HK-2 (cell line): ENCODE data around the gene IMPDH2.
A peak's percentile ranks its signal among the peaks of the same experiment; 100 is the strongest.

Experiments
- DNase-seq: peaks from one replicate; pipeline ENCODE4 v3.0.0-alpha.2; 2018; ENCODE audit not compliant: unreplicated experiment

Gene IMPDH2

DNA sequence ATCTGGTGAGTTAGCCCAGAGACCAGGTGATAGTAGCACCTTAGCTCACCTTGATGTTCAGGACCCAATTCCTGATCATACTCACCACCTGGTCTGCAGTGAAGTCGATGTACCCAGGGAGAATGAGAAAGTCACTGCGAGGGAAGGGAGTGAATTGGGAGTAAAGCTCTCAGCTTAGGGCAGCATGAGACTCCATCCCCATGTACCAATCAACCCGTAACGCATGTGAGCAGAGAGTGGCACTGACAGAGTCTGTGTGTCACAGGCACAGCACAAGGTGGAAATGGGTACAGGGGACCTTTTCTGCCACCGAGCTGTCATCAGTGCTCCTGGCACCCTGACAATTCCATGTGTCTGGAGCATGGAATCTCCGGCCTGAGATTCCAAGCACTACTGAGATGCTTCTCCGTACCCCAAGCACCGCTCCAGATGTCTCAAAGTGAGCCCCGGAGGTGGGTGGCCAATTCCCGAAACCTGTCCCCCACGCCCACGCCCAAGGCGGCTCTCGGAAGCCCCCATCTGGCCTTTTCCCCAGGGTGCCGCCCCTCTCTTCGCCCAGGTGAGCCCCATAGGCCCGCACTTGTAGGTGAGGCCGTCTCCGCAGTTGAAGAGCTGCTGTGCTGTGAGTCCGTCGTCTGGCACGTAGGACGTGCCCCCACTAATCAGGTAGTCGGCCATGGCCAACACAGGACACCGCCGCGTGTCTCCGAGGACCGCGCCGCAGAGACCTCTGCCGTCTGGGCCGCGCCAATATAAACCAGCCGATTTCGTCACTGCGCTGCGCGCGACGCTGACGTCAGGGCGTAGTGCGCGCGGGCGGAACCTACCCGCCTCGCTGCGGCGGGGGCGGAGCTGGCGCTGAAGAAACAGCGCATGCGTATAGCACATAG is at the start of gene IMPDH2:
IMPDH2 (minus strand) TSS at position 726 of the 890 bp plus-strand sequence; CDS start at position 678, 48 bp downstream.
- peak; percentile 89 for DNase-seq

DNA sequence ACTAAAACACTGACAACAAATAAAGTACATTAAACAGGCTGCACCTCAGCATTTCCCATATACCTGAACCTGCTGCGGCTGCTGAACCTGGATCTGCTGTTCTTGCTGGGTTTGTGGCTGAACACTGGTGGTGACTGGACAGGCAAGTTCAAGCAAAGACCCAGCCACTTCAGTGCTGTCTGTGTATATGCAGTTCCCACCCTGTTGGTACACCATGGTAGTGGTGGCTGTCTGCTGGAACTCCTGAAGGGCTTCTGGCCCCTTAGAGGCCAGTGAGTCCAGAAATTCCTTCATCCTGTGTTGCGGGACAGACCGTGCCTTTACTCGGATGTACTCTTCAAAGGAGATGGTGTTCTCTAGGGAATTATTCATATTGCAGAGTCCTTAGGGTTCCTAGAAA is 47.4 kb upstream of the IMPDH2 start:
- no peak for DNase-seq

DNA sequence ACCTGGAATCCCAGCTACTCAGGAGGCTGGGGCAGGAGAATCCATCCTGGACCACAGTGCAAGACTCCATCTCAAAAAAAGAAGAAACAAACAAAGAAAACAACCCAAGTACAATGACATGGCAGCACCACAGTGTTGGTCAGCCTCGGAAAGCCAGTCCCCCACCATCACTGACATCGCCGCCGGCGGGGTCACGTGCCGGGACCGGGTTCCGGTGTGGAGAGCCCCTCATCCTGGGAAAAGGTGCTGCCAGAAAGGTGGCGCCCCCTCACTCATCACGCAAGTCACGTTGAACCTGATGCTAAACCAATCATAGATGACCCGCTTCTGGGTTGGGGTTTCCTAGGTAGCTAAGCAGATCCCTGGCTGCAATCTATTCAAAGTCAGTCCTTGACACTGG is 46.9 kb upstream of the IMPDH2 start:
- DNase-seq = no peak

DNA sequence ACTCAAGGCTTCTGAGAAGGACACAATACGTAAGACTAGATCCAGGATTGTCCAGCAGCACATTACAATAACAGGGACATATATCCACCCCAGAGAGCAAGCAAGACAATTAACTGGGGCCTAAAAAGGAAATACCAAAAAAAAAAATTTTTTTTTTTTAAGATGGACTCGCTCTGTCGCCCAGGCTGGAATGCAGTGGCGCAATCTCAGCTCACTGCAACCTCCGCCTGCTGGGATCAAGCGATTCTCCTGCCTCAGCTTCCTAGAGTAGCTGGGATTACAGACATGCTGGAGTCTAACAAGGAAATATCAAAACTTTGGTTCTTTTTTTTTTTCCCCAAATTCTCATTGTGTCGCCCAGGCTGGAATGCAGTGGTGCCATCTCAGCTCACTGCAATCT is 28.8 kb upstream of the IMPDH2 start:
- DNase-seq = no peak

DNA sequence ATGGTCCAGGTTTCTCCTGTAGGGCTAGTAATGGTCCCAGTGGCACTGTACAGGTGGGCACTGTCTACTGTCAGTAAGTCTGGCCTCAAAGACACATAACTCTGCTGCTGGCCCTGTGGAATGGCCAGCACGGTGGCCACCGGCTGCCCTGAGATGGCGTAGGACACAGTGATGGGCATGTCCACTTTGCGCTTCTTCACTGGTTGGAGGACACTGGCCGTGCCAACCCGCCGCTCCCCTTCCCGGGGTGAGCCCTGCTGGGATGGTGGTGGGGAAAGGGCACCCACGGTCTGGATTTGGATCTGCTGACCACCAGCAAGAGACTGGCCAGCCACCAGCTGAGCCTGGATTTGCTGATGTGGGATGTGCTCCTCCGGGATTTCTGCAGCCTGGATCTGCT is 28.1 kb upstream of the IMPDH2 start:
- DNase-seq = no peak

DNA sequence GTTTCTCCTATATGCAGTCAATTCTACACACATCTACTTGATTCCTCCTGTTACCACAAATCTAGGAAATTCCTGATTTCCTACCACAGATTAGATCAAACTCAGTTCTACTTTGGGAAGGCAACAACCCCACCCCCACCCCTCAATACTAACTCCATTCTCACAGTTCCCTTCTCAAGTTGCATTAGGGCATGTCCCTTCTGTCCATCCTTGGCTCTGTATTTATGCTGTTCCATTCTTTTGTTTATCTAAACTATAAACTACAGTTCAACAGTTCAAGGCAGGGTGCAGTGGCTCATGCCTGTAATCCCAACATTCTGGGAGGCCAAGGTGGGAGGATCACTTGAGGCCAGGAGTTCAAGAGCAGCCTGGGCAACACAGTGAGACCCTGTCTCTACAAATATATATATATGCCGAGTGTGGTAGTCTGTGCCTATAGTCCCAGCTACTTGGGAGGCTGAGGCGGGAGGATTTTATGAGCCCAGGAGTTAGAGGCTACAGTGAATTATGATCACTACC is 25.2 kb upstream of the IMPDH2 start:
- DNase-seq = no peak

DNA sequence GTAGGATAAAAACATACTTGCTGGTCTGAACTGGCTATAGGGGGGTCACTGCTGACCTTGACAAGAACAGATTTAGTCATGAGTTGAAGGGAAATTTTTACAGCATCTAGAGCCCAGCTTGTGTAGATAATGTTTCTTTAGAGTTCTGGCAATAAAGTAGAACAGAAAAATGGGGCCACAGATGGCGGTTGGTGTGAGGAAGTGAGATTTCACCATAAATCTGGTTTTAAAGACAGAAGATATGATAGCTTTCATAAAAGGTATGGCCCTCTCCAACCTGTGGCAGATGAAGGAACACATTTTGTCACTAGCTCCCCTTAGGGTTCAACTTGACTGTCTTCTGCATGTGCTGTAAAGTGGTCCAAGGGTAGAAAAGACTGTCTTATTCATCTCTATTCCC is 24.3 kb upstream of the IMPDH2 start:
- DNase-seq = no peak

DNA sequence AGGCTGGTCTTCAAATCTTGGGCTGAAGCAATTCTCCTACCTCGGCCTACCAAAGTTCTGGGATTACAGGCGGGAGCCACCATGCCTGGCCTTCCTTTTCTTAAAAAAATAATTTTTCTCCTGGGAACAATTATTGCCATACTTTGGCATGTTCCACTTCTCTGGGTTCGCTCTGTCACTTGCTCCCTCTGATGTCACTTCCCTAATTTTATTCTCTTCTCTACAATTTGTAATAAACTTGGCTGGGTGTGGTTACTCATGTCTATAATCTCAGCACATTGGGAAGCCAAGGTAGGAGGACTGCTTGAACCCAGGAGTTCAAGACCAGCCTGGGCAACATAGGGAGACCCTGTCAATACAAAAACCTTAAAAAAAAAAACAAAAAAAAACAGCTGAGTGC is 6.1 kb upstream of the IMPDH2 start:
- DNase-seq = no peak

DNA sequence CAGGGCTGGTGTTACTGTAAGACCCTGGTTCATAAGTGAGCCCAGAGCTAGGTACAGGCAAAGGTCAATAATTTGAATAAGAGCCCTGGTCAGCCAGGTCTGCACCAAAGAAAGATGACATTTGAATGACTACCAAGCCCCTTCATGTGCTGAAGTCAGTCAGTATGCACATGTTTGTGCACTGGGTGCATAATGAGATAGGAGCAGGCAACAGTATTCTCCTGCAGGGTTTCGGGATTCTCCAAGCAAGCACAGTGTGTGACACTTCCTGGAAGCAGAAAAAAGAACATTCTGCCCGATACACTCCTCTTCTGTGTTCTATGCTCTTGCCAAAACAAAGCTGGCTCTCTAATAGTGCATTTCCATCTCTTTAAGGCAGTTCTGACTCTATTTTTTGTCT is 5.5 kb upstream of the IMPDH2 start:
- DNase-seq = no peak

DNA sequence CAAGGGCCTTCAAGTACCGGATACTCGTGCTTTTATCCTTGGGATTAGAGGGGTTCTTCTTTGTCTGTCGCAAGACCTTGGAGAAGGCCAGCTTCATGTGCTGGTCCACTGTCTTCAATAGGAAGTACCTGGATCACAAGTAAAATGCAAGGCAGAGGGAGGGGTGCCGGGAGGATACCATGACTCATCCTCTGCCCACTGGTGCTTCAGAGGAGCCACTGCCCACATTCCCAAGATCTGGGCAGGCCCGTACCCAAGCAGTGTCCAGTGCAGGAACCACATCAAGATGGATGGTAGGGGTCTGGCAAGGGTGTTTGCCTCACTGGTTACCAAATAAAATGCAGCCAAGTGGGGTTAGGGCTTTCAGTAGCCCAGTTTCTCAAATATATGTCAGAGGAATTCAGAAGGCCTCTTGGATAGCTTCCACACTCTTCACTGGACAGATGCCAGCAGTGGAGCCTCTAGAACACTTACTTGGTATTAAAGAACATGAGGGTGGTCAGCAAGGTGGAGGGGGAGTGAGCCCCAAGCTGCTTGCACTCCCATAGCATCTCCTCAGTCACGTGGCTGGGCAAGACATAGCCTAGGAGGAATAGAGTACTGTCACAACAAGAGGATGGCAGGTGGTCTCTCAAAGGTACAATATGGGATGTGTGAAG is 3.6 kb upstream of the IMPDH2 start:
- DNase-seq = no peak

DNA sequence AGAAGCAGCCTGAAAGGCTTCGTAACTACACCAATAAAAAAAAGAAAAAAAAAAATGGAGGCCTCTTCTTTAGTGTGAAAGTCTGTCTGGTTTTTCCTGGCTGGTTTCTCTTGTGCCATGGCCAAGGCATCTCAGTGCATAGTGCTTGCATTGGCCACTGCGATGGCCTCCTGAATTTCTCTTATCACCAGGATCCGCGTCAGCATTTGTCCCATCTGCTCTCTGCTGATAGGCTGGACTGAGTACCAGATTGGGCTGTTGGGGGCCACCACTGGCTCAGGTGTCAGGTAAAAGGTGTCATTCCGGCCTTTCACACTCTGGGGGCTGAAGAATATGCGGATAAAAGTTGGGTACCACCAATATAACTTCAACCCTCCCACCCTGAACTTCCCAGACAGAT is 1.1 kb upstream of the IMPDH2 start:
- DNase-seq = no peak

DNA sequence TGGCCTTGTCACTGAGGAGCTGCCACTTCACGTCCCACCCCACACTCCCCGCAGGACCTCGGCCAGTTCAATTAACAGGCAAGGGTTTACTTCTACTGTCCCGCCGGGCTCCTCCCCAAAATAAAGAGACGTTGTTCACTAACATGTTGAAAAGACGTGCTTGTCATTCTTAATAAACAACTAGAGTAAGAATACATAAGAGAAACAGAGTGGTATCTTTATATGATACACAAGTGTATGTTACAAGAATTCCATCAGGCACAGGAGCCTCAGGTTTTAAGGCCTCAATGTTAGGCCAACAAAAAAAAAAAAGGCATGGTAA is 326 bp upstream of the IMPDH2 start:
- DNase-seq = no peak

DNA sequence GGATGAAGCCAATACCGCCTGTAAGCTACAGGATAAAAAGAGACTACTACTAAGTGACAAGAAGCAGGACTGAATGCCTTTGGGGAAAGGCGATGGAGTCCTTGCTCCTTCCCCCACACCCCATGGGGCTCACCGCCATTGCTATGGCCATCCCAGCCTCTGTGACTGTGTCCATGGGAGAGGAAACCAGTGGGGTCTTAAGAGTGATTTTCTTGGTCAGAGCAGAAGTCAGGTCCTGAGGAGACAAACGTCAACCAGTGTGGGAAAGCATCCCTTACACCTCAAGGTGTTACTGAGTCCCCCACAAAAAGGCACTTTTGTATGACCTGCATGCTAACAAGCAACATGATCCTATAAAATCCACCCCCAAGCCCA is 913 bp downstream of the IMPDH2 start:
- DNase-seq = no peak

DNA sequence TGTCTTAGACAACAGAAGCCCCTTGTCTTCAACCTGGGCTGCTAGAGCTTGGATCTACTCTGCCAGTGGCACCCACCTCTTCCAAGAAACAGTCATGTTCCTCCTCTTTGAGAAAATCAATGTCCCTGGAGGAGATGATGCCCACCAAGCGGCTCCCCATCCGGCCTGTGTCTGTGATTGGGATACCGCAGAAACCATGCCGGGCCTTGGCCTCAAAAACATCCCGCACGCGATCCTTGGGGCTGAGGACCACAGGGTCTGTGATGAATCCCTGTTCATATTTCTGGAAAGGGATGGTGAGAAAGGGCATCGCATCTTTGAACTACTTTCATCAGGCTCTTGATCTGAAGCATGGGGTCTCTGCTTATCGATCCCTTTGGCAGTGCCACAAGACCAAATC is 1.6 kb downstream of the IMPDH2 start:
- DNase-seq = no peak

DNA sequence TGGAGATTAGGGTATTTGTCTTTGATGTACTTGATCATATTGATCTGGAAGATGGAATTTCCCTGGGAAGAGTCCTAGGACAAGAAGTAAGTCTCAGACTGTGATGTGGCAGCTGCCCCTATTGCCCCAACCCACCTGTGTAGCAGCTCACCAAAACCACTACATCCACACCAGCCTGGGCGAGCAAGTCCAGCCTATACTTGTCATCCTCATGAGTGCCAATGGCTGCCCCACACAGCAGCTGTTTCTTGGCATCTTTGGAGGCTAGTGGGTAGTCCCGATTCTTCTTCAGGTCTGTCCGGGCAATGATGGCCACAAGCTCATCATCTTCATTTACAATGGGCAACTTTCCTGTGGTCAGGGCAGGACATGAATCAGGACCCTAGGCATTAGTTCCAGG is 2.7 kb downstream of the IMPDH2 start:
- no peak for DNase-seq

DNA sequence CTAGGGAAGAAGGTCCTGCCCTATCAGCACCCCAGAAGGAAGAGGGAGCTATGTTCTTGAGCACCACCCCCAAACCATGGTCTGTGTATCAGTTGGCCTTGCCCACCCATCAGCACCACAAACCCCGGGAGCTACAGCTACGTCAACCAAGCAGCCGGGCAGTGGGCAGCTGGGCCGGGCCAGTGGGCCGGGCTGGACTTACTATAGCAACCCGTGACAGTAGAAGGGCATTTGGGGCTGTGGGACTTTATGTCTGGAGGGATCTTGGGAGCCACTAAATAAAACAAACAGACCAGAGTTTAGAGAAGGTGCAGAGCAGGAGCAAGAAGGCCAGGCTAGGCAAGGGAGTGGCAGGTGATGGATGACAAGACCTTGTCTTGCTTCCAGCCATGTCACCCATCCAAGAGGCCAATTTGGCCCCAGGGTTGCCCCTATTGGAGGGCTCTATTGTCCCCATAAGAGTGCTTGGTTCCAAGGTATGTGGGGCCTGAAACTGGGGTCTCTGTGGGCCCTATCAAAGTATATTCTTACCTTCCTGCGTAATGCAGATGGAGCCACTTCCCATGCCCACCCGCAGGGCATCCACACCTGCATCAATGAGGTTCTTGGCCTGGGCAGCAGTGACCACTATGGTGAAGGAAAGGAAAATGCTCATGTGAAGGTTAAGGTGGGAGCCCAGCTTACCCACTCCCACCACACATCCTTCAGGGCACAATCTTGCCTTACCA is 3.2 kb downstream of the IMPDH2 start:
- no peak for DNase-seq

DNA sequence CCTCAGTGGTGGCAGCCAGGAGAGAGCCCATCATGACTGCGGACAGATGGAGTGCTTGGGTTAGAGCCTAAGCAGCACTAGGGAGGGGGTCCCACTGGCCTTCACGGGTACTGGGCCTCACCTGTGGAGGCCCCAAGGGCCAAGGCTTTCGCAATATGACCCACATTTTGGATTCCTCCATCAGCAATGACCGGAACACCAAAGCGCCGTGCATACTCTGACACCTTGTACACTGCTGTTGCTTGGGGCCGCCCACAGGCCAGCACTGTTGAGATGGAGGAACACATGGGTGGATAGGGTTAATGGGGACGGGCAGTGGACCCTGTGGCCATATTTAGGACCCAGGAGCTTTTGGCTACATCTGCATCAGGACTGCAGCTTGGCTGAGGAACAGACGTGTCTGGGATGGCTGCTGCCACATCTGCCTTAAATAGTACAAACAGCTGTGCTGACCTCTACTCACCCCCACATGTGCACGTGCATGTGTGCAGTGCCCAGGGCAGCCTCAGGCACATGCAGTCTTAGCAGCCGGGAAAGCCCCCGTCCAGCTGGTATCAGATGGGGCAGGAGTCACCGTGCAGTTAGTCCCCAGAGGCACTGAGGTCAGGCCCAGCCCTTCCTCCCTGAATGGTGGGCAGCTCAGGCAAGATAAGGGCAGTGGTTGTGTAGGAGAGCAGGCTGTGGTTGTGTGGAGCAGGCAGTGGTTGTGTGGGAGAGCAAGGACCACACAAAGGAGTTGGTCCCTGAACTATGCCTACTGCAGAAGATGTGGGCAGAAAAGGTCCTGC is 4.0 kb downstream of the IMPDH2 start:
- no peak for DNase-seq

DNA sequence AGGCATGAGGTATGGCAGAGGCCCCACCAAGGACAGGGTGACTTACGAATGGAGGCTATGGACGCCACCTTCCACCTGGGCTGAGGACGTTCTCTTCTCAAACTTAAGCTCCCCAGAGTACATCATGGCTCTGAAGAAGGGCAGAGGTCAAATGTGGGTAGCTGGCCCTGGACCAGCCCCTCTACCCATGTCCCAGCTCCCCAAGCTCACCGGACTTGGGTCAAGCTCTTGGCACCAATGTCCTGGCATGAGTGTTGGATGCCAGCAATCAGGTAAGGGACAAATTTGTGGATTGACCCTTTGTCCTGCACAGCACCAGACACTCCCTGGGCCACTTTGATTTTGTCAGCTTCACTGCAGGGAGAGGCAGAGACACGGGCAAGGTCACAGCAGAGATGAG is 4.7 kb downstream of the IMPDH2 start:
- DNase-seq = no peak

DNA sequence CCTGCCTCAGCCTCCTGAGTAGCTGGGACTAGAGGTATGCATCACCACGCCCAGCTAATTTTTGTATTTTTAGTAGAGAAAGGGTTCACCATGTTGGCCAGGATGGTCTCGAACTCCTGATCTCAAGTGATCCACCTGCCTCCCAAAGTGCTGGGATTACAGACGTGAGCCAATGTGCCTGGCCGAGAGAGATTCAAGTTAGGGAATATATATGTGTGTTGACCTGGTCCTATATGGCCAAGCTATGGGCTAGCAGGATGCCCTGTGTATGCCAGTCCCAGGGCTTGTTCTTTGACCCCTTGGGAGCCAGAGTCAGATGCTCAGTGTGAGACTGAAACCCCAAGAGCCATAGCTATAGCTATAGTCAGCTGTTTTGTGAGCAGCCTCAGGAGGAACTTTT is 5.4 kb downstream of the IMPDH2 start:
- DNase-seq = no peak

DNA sequence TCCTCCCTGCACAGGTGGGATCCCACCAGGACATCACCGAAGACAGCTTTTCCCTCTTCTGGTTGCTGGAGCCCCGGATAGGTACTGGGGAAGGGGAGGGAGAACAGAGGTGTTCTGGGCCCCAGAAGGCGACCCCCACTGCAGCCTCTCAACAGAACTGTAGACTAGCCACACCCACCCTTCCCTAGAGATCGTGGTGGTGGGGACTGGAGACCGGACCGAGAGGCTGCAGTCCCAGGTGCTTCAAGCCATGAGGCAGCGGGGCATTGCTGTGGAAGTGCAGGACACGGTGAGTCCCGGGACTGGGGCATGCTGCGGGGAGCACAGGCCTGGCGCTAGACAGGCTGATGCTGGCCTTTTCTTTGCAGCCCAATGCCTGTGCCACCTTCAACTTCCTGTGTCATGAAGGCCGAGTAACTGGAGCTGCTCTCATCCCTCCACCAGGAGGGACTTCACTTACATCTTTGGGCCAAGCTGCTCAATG is 6.5 kb downstream of the IMPDH2 start:
- no peak for DNase-seq

DNA sequence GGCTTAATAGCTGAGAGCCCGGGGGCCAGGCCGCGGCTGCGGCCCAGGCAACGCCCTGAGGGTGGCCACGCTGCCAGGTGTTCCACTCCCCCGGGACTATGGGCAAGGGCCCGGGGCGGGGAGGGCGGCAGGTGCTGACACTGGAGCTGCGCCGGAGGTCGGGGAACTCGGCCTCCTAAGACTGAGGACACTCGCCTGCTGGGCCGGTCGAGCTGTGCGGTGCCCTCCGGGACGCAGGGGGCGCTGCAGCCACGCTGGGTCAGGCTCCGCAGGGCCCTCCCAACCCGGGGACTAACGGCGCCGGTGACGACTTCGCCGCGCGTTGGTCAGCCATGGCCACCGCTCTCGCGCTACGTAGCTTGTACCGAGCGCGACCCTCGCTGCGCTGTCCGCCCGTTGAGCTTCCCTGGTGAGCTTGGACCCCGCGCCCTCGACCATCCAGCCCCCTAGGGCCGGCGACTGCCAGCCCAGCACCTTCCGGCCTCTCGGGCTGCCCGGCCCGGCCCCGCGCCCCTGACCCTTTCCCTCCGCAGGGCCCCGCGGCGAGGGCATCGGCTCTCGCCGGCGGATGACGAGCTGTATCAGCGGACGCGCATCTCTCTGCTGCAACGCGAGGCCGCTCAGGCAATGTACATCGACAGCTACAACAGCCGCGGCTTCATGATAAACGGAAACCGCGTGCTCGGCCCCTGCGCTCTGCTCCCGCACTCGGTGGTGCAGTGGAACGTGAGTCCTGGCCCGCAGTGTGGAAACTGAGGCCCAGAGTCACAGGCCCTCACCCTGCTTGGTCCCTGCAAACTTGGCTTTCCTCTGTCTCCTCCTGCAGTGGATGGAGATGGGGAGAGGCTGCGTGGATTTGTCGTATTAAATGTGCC is 7.1 kb downstream of the IMPDH2 start, which contains the start of gene NDUFAF3:
NDUFAF3 (plus strand) TSS at position 309 of the 875 bp plus-strand sequence; CDS start at position 333, 24 bp downstream.
- DNase-seq = peak; percentile 90
